Tibial nerve (tissue), 4 donors: ENCODE results near the gene PHF19.

Source experiments
- CTCF ChIP-seq, 5 experiments: fragments of 200-600 bp in 3 of 5; fragments of 450-650 bp in 2 of 5; sonication (generic) in 3 of 5; IDR thresholded peaks; one replicate each; pipeline ENCODE4 v1.5.1; 2016 to 2019; ENCODE audit warnings: antibody characterized with exemption in 5 of 5, mild to moderate bottlenecking in 3 of 5, moderate library complexity in 2 of 5
- EP300 ChIP-seq, 2 donors: sonication (generic); formaldehyde crosslinking; IDR thresholded peaks; one replicate each; pipeline ENCODE4 v1.6.1; 2017; ENCODE audit warnings: antibody characterized with exemption in 2 of 2, mild to moderate bottlenecking in 1 of 2

GRCh38 chr9:120904978-120905301 is 28.0 kb upstream of the PHF19 start:
- TF ChIP-seq CTCF (IDR thresholded peaks at IDR 0.05) (no peak), EP300 (IDR thresholded peaks at IDR 0.05) (no peak)
